ENCODE data around the gene SMOC2.

The SMOC2 gene

GRCh38 chr6:168581236-168581635 is 140.3 kb downstream of the SMOC2 start:
- no peak for DNase-seq

DNA sequence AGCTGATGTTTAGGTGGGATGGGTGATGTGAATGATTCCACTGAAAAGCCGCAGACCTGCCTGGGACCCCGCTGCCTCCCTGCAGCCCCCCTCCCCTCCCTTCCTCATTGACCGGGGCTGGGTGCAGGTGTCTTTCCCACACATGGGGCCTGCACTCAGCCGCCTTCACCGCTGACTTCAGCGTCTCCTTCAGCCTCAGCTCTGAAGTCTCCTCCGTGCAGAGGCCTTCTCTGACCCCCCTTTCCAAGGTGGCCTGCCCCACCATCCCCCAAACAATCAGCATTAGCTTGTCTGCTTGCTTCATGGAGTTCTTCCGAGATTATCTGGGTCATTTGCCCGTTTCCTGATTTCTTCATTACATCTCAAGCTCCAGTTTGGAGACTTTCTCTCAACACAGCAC is 140.7 kb downstream of the SMOC2 start:
- DNase-seq, result no peak

- DNase-seq, result no peak
Observed at GRCh38 chr6:168582571-168582981, 141.6 kb downstream of the SMOC2 start.

GRCh38 chr6:168583126-168583525 is 142.1 kb downstream of the SMOC2 start:
- no peak for DNase-seq

GRCh38 chr6:168583821-168584220 is 142.8 kb downstream of the SMOC2 start:
- no peak for DNase-seq

- no peak for DNase-seq
Observed at GRCh38 chr6:168584249-168584648, 143.3 kb downstream of the SMOC2 start.

GRCh38 chr6:168584671-168585070 is 143.7 kb downstream of the SMOC2 start:
- no peak for DNase-seq

GRCh38 chr6:168585441-168585840 is 144.5 kb downstream of the SMOC2 start:
- DNase-seq, result no peak

DNA sequence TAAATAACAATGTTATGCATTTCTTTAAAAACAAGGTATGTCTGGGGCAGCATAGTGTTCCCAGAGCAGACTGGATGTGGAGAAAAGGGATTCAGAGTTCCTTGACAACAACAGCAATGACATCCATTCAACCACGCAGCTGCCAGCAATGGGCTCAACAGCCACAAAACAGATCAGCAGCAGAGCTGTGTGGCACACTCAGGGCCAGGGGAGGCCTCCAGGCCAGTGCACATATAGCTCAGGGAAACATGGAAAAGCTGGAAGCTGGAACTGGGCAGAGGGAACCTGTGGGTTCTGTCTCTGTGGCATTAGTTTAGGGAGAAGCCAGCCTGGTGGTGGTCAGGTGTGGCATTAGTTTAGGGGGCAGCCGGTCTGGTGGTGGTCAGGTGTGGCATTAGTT is 148.3 kb downstream of the SMOC2 start:
- no peak for DNase-seq

DNA sequence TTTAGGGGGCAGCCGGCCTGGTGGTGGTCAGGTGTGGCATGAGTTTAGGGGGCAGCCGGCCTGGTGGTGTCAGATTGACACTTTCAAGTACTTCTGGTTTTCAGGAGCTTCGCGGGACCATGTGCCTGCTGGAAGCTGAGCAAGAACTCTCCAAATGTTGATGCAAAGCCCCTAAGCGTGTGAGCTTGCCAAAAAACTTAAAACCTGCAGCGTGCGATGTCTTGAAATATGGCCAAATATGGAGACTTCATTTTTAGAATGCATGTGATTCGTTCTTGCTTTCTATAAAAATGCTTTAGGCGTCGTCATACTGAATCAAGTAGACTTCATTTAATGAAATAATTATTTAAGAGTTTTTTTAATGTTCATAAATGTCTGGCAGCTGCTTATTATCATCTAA is 149.4 kb downstream of the SMOC2 start:
- DNase-seq, result no peak

- DNase-seq, result no peak
Observed at GRCh38 chr6:168596344-168596743, 155.4 kb downstream of the SMOC2 start.

- DNase-seq, result no peak
Observed at GRCh38 chr6:168597471-168597875, 156.5 kb downstream of the SMOC2 start.

- DNase-seq, result no peak
Observed at GRCh38 chr6:168598251-168599117, 157.5 kb downstream of the SMOC2 start.

- DNase-seq, result no peak
Observed at GRCh38 chr6:168599118-168599494, 158.1 kb downstream of the SMOC2 start.

DNA sequence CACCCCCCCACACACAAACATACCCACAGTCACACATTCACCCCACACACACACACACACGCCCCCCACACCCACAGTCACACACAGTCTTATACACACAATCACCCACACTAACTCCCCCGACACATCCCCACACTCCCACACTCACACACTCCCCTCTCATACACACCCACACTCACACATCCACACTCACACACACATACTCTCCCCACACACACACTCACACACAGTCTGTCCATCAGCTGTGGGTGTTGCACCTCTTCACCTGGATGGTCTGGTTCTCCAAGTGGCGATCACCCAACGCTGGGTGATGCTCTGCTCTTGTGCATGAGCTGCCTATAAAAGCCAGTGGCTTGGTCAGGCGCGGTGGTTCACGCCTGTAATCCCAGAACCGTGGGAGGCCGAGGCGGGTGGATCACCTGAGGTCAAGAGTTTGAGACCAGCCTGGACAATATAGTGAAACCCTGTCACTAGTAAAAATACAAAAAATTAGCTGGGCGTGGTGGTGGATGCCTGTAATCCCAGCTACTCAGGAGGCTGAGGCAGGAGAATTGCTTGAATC is 158.9 kb downstream of the SMOC2 start:
- DNase-seq, result no peak

DNA sequence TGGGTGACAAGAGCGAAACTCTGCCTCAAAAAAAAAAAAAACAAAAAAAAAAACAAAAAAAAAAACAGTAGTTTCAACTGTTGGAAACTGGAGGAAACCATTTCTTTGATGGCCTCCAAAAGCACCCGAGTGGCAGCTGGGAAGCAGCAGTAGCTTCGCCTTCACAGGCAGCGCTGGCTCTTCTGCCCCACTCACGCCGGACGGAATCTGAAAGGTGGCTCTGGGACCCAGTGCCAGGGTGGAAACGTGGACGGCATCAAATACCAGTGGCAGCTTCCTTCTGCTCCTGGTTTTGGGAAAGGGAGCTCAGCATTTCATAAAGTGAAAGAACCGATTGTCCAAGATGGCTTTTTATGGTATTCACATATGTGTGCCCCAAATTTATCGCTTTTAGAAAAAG is 159.4 kb downstream of the SMOC2 start:
- DNase-seq, result no peak

DNA sequence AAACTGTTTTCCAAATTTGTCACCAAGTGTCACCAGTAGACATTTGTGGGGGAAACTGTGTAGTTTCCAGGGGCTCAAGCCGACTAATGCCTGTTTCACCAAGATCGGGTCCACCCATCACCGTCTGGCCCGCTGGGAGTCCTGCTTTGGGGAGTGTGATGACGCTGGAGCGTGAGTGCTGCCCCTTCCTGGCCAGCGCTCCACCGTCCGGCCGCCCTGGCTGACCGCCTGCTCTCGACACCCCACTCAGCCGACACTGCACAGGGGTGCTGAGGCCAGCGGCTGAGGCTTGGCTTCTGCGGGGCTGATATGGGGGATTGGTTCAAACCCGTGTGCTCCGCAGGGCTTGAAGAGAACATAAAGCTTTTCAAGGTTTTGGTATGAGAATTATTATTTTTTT is 160.1 kb downstream of the SMOC2 start:
- no peak for DNase-seq

GRCh38 chr6:168601546-168601945 is 160.6 kb downstream of the SMOC2 start:
- DNase-seq, result no peak

- DNase-seq, result no peak
Observed at GRCh38 chr6:168602576-168602975, 161.6 kb downstream of the SMOC2 start.

DNA sequence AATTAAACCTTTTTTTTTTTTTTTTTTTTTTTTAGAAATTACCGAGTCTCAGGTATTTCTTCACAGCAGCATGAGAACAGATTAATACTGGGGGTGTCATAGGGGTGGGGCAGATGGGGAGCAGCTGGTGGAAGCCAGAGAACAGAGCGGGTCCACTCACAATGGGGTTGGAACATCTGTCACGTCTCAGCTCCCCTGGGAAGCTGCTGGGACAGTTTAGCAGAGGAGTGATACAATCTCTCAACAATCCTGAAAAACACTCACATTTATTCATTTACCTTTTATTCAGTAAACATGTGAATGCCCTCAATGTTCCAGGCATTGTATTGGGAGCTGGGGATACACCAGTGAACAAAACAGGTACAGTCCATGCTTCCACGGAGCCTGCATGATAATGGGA is 162.2 kb downstream of the SMOC2 start:
- no peak for DNase-seq

- no peak for DNase-seq
Observed at GRCh38 chr6:168605964-168606363, 165.0 kb downstream of the SMOC2 start.

GRCh38 chr6:168606722-168607121 is 165.7 kb downstream of the SMOC2 start:
- no peak for DNase-seq

- DNase-seq, result no peak
Observed at GRCh38 chr6:168607272-168608112, 166.5 kb downstream of the SMOC2 start.

DNA sequence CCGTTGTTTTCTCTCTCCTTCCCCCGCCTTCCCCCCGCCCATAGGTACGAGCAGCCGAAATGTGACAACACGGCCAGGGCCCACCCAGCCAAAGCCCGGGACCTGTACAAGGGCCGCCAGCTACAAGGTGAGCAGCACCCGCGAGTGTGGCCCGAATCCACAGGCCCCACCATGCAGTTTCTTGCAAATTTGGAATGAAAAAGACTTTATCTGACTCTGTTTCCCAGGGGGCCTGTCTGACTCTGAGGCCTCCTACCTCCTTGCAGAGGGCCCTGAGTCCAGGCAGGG is 167.1 kb downstream of the SMOC2 start:
- no peak for DNase-seq

Data from hematopoietic multipotent progenitor cell treated with erythropoietin and hydrocortisone succinate and interleukin-3 and kit ligand, for 4 days (in vitro differentiated cells).